ENCODE measurements around the gene LRRC36. TPM values are rescaled to one million over a fixed set of nuclear protein-coding genes. Genes with fewer than 3 reads are reported as not detected.

Gene LRRC36
- total RNA-seq, 1 experiment from 2014 or later: not detected

DNA sequence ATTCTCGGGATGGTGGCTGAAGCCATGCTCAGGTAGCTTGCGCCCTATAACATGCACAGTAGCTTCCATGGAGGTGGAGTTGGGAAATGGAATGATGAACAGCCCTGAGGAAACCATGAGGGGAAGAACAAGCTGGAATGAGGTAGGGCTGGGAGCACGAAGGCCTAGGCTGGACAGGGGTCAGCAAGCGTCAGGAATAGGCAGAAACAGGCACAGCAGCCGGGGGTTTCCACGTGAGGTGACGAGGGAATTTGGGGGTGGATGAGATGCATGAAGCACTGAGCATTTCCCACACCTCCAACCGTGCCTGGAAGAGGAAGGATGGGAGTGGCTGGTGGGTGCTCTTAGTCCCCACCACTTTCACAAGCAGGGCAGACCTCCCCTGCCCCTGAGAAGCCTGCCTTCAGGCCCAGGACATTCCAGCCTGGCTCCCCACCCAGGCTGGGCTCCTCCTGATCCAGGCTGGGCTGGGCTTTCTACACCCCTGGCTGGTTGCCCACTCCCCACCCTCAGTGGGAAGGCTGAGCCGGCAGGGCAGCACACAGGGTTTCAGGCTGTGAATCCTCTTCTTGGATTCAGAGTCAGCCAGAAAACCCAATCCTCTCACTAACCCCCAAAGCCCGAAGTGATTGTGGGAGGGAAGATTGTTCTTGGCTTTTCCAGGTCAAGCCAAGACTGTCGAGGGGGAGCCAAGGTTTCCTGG is 25.4 kb upstream of the LRRC36 start:
- Histone ChIP-seq H3K4me1 (ENCODE audit: control insufficient read depth in 1 of 2, insufficient read depth in 2 of 2, low read length in 2 of 2) (peaks cover 4 to 12% of the 10 kb centered on the region in 2 experiments), H3K9me3 (ENCODE audit: control insufficient read depth in 1 of 2, insufficient read depth in 1 of 2, low read depth in 1 of 2, low read length in 2 of 2) (no peaks in the 10 kb centered on the region; a peak in 1 of 4 replicates), H3K4me3 (replicated peaks in 1 of 2; ENCODE audit: low read depth in 1 of 2, low read length in 2 of 2) (no peak overlapping the region), H2AFZ (ENCODE audit: low read depth, low read length, poor library complexity, severe bottlenecking) (no peak overlapping the region), H3K9ac (ENCODE audit: low read length) (no peak overlapping the region), H3K4me2 (ENCODE audit: low read length) (no peak overlapping the region), H3K27me3 (ENCODE audit: insufficient read depth, low read length) (no peaks in the 10 kb centered on the region), H3K27ac (ENCODE audit: low read depth, low read length) (no peak overlapping the region), H4K20me1 (ENCODE audit: insufficient read depth) (no peaks in the 10 kb centered on the region), H3K9me2 (ENCODE audit: insufficient read depth) (no peaks in the 10 kb centered on the region), H3K79me2 (ENCODE audit: insufficient read depth, low read length) (no peaks in the 10 kb centered on the region), H3K36me3 (ENCODE audit: control insufficient read depth in 1 of 2, insufficient read depth in 2 of 2, low read length in 2 of 2) (no peaks in the 10 kb centered on the region)
- TF ChIP-seq EGR1 (IDR thresholded peaks at IDR 0.05; ENCODE audit: low read depth): no peak
- no peak for TF ChIP-seq ZNF274 (IDR thresholded peaks at IDR 0.05; ENCODE audit: low read depth, low read length)
- TF ChIP-seq, protein P1, sequence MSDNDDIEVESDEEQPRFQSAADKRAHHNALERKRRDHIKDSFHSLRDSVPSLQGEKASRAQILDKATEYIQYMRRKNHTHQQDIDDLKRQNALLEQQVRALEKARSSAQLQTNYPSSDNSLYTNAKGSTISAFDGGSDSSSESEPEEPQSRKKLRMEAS (IDR thresholded peaks at IDR 0.05): no peak
- TF ChIP-seq CBX3 (IDR thresholded peaks at IDR 0.05; ENCODE audit: low read depth): no peak
- TF ChIP-seq POLR2A (IDR thresholded peaks at IDR 0.05; ENCODE audit: borderline replicate concordance, extremely low read depth, insufficient read depth, insufficient read length): no peak
- TF ChIP-seq EZH2 (IDR thresholded peaks at IDR 0.05): no peak
- no peak for TF ChIP-seq JUND (IDR thresholded peaks at IDR 0.05)
- TF ChIP-seq FOSL1 (IDR thresholded peaks at IDR 0.05; ENCODE audit: low read depth): no peak
- no peak for TF ChIP-seq EZH2phosphoT487 (IDR thresholded peaks at IDR 0.05; ENCODE audit: borderline replicate concordance)
- TF ChIP-seq SRF (IDR thresholded peaks at IDR 0.05; ENCODE audit: low read depth): no peak
- no peak for TF ChIP-seq SIN3A (IDR thresholded peaks at IDR 0.05; ENCODE audit: low read depth)
- TF ChIP-seq, protein P2, sequence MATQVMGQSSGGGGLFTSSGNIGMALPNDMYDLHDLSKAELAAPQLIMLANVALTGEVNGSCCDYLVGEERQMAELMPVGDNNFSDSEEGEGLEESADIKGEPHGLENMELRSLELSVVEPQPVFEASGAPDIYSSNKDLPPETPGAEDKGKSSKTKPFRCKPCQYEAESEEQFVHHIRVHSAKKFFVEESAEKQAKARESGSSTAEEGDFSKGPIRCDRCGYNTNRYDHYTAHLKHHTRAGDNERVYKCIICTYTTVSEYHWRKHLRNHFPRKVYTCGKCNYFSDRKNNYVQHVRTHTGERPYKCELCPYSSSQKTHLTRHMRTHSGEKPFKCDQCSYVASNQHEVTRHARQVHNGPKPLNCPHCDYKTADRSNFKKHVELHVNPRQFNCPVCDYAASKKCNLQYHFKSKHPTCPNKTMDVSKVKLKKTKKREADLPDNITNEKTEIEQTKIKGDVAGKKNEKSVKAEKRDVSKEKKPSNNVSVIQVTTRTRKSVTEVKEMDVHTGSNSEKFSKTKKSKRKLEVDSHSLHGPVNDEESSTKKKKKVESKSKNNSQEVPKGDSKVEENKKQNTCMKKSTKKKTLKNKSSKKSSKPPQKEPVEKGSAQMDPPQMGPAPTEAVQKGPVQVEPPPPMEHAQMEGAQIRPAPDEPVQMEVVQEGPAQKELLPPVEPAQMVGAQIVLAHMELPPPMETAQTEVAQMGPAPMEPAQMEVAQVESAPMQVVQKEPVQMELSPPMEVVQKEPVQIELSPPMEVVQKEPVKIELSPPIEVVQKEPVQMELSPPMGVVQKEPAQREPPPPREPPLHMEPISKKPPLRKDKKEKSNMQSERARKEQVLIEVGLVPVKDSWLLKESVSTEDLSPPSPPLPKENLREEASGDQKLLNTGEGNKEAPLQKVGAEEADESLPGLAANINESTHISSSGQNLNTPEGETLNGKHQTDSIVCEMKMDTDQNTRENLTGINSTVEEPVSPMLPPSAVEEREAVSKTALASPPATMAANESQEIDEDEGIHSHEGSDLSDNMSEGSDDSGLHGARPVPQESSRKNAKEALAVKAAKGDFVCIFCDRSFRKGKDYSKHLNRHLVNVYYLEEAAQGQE (IDR thresholded peaks at IDR 0.05; ENCODE audit: low read depth): no peak
- TF ChIP-seq CEBPB (IDR thresholded peaks at IDR 0.05; ENCODE audit: low read depth): no peak
- TF ChIP-seq YY1 (IDR thresholded peaks at IDR 0.05; ENCODE audit: extremely low read depth, insufficient replicate concordance, low read depth, low read length): no peak
- no peak for TF ChIP-seq TCF7L2 (IDR thresholded peaks at IDR 0.05; ENCODE audit: borderline replicate concordance, extremely low read depth, insufficient read depth, insufficient read length)
- TF ChIP-seq ZFX (IDR thresholded peaks at IDR 0.05): no peak
- TF ChIP-seq, protein P3, sequence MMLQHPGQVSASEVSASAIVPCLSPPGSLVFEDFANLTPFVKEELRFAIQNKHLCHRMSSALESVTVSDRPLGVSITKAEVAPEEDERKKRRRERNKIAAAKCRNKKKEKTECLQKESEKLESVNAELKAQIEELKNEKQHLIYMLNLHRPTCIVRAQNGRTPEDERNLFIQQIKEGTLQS (IDR thresholded peaks at IDR 0.05): no peak
- CTCF ChIA-PET: no interaction called here
- no TSS peak for BruUV-seq (replicated peaks)
- intact Hi-C loops (cut with micrococcal nuclease): no loop called here
- ATAC-seq (no peak), DNase-seq (ENCODE audit: low read depth, low spot score) (no peak)
- RAD21 ChIA-PET (ENCODE audit: low non-redundant PET in 1 of 2, low total read pairs in 2 of 2, uncharacterized antibody in 2 of 2, unreplicated experiment in 2 of 2): no interaction called here
- POLR2A ChIA-PET: no interaction called here
